RWPE2 (cell line): ENCODE data around the gene CYSTM1.
A peak's percentile ranks its signal among the peaks of the same experiment; 100 is the strongest.

Experiments used
- ATAC-seq: fragments of 200-7000 bp; cut with Tn5 transposase; 3 replicates; pipeline ENCODE4 v1.9.1; 2021; ENCODE audit warnings: low read depth
- DNase-seq: peaks from one replicate; pipeline ENCODE4 v3.0.0-alpha.2; 2020; ENCODE audit warnings: low spot score
- H3K27ac ChIP-seq: fragments of 450-650 bp; 2 replicates; pipeline ENCODE4 v1.5.1; 2017; ENCODE audit warnings: mild to moderate bottlenecking; ENCODE audit not compliant: poor library complexity, severe bottlenecking
- H3K27me3 ChIP-seq: fragments of 250-450 bp; sonication (Bioruptor Pico); 2 replicates; pipeline ENCODE4 v1.5.1; 2021; ENCODE audit warnings: mild to moderate bottlenecking, moderate library complexity; ENCODE audit not compliant: insufficient read depth, poor library complexity, severe bottlenecking
- H3K36me3 ChIP-seq: fragments of 250-450 bp; sonication (Bioruptor Pico); 2 replicates; pipeline ENCODE4 v1.5.1; 2020; ENCODE audit warnings: low read depth, mild to moderate bottlenecking, moderate library complexity
- H3K4me1 ChIP-seq: fragments of 250-450 bp; sonication (Bioruptor Pico); 2 replicates; pipeline ENCODE4 v1.5.1; 2021; ENCODE audit warnings: mild to moderate bottlenecking, moderate library complexity; ENCODE audit not compliant: insufficient read depth, poor library complexity, severe bottlenecking
- H3K4me3 ChIP-seq: fragments of 250-450 bp; sonication (Bioruptor Pico); 2 replicates; pipeline ENCODE4 v1.5.1; 2021; ENCODE audit warnings: mild to moderate bottlenecking, moderate library complexity; ENCODE audit not compliant: severe bottlenecking
- H3K9me3 ChIP-seq: fragments of 250-450 bp; sonication (Bioruptor Pico); 2 replicates; pipeline ENCODE4 v1.5.1; 2021; ENCODE audit warnings: mild to moderate bottlenecking, moderate library complexity; ENCODE audit not compliant: severe bottlenecking
- CTCF ChIP-seq: fragments of 450-650 bp; IDR thresholded peaks from one replicate; pipeline ENCODE4 v1.5.1; 2017; ENCODE audit warnings: mild to moderate bottlenecking, moderate library complexity; ENCODE audit not compliant: poor library complexity, severe bottlenecking

The CYSTM1 gene

GRCh38 chr5:140287801-140288521 is 113.0 kb downstream of the CYSTM1 start:
- Histone ChIP-seq H3K36me3 (peaks cover 12% of the 10 kb centered on the region; the same call in 1 of the 2 replicates), H3K4me3 (no peak overlapping the region), H3K27me3 (peaks cover 3% of the 10 kb centered on the region), H3K4me1 (peaks cover 14% of the 10 kb centered on the region), H3K27ac (no peak overlapping the region), H3K9me3 (no peaks in the 10 kb centered on the region)
- DNase-seq, result no peak
- no peak for ATAC-seq
- TF ChIP-seq CTCF, result no peak

- no peak for TF ChIP-seq CTCF
- peaks cover 53% of the 10 kb centered on the region for H3K4me1 ChIP-seq
- no peaks in the 10 kb centered on the region for H3K9me3 ChIP-seq
- H3K27ac ChIP-seq, result peak overlapping the region; percentile 41
- no peak overlapping the region for H3K4me3 ChIP-seq
- DNase-seq, result no peak
- peaks cover 26% of the 10 kb centered on the region for H3K36me3 ChIP-seq
- peaks cover 3% of the 10 kb centered on the region for H3K27me3 ChIP-seq
- peak; percentile 54 for ATAC-seq
These were observed 117.4 kb downstream of the CYSTM1 start for GRCh38 chr5:140292212-140293036.
